GM10248 (cell line): Measurements from ENCODE around the gene SLC30A10.
"Not testable (repeated sequence)": the region's sequence is repeated elsewhere in the genome, so short reads cannot be mapped to it uniquely, and the experiment has no call there.

Experiments used
- CTCF ChIA-PET: fragments of 300-600 bp; sonication (Branson Sonifier 250); formaldehyde crosslinking; extraction: SDS; loops from one replicate; lab custom pipeline; 2021; ENCODE audit warnings: antibody characterized with exemption; lab: Yijun Ruan, JAX
- POLR2A ChIA-PET: fragments of 350-650 bp; sonication (Branson Sonifier 250); formaldehyde crosslinking; extraction: SDS; loops from one replicate; lab custom pipeline; 2020; ENCODE audit warnings: antibody characterized with exemption; lab: Yijun Ruan, JAX
- DNase-seq: peaks from one replicate; pipeline ENCODE4 v3.0.0; 2012; ENCODE audit errors: extremely low spot score
- CTCF ChIP-seq: IDR thresholded peaks from 2 replicates; pipeline ENCODE4 v1.5.1; 2012; ENCODE audit warnings: mild to moderate bottlenecking, low read depth; ENCODE audit errors: extremely low read depth, missing control alignments, control extremely low read depth

Gene SLC30A10

GRCh38 chr1:219898375-219898774 lies 30.0 kb downstream of the SLC30A10 start:
- no peak for DNase-seq
- no peak for TF ChIP-seq CTCF
- POLR2A ChIA-PET: no interaction called here
- CTCF ChIA-PET: no interaction called here

GRCh38 chr1:219897914-219898313 lies 30.4 kb downstream of the SLC30A10 start:
- ChIA-PET CTCF (no interaction called here), POLR2A (no interaction called here)
- no peak for TF ChIP-seq CTCF
- no peak for DNase-seq

GRCh38 chr1:219892271-219892670 lies 36.1 kb downstream of the SLC30A10 start:
- POLR2A ChIA-PET, CTCF ChIA-PET, DNase-seq: not testable (repeated sequence)

- POLR2A ChIA-PET, CTCF ChIA-PET: not testable (repeated sequence)
These were observed 36.5 kb downstream of the SLC30A10 start for GRCh38 chr1:219891846-219892245.

GRCh38 chr1:219888667-219889066 lies 39.7 kb downstream of the SLC30A10 start:
- DNase-seq, CTCF ChIA-PET, POLR2A ChIA-PET: not testable (repeated sequence)

More at GRCh38 chr1:219891846-219892245, 36.5 kb downstream of the SLC30A10 start:
- not testable (repeated sequence) for DNase-seq

- no peak for TF ChIP-seq CTCF
- ChIA-PET POLR2A (no interaction called here), CTCF (no interaction called here)
- no peak for DNase-seq
These were observed 42.7 kb downstream of the SLC30A10 start for GRCh38 chr1:219885680-219886079.

GRCh38 chr1:219883400-219884332 lies 44.7 kb downstream of the SLC30A10 start:
- ChIA-PET CTCF (no interaction called here), POLR2A (no interaction called here)
- no peak for DNase-seq
- no peak for TF ChIP-seq CTCF

GRCh38 chr1:219882755-219883154 lies 45.6 kb downstream of the SLC30A10 start:
- ChIA-PET CTCF (no interaction called here), POLR2A (no interaction called here)
- no peak for TF ChIP-seq CTCF
- no peak for DNase-seq
